Measurements from ENCODE around the gene MORN4. TPM values are rescaled to one million over a fixed set of nuclear protein-coding genes. Genes with fewer than 3 reads are reported as not detected.

Gene MORN4
- total RNA-seq, 3 donors from 2014 or later (not counting 1 experiment from before 2014, with no cell fraction given): 0.14 to 2.0 (median 1.6) TPM

GRCh38 chr10:97599272-97599619 lies 34.1 kb downstream of the MORN4 start:
- H3K4me1 ChIP-seq (ENCODE audit: control insufficient read depth, insufficient read depth, low read length): no peaks in the 10 kb centered on the region
- WGBS (ENCODE audit: insufficient coverage): 93% methylated on average over 6 of the region's 6 CpGs
- Mint-ChIP-seq H3K27ac (no peak overlapping the region), H3K4me1 (no peaks in the 10 kb centered on the region), H3K27me3 (ENCODE audit: low read depth in 2 of 2) (peaks cover 0 to 2% of the 10 kb centered on the region in 2 donors), H3K36me3 (no peaks in the 10 kb centered on the region), H3K9me3 (no peaks in the 10 kb centered on the region), H3K4me3 (no peak overlapping the region)
- DNase-seq: no peak
- ATAC-seq: no peak
- no peak overlapping the region for H3K27ac ChIP-seq (ENCODE audit: low read length)
- no peaks in the 10 kb centered on the region for H3K36me3 ChIP-seq (ENCODE audit: control insufficient read depth, insufficient read depth, low read length)
- no peaks in the 10 kb centered on the region for H3K27me3 ChIP-seq (ENCODE audit: control insufficient read depth, insufficient read depth, low read length)
- no peak for TF ChIP-seq CTCF (IDR thresholded peaks at IDR 0.05)
- H3K4me3 ChIP-seq (ENCODE audit: low read length): no peak overlapping the region
- intact Hi-C loops (cut with micrococcal nuclease): no loop called here
- no peaks in the 10 kb centered on the region for H3K9me3 ChIP-seq (ENCODE audit: control insufficient read depth, insufficient read depth, low read length)

- WGBS (ENCODE audit: insufficient coverage): 92% methylated on average over 18 of the region's 19 CpGs
- Histone ChIP-seq H3K9me3 (ENCODE audit: control insufficient read depth, insufficient read depth, low read length) (no peaks in the 10 kb centered on the region), H3K27me3 (ENCODE audit: control insufficient read depth, insufficient read depth, low read length) (no peaks in the 10 kb centered on the region), H3K4me3 (ENCODE audit: low read length) (no peak overlapping the region), H3K36me3 (ENCODE audit: control insufficient read depth, insufficient read depth, low read length) (no peaks in the 10 kb centered on the region), H3K4me1 (ENCODE audit: control insufficient read depth, insufficient read depth, low read length) (no peaks in the 10 kb centered on the region), H3K27ac (ENCODE audit: low read length) (no peak overlapping the region)
- Mint-ChIP-seq H3K9me3 (no peaks in the 10 kb centered on the region), H3K27ac (no peak overlapping the region), H3K27me3 (ENCODE audit: low read depth in 2 of 2) (peaks cover 0 to 2% of the 10 kb centered on the region in 2 donors), H3K4me3 (no peak overlapping the region), H3K4me1 (no peaks in the 10 kb centered on the region), H3K36me3 (no peaks in the 10 kb centered on the region)
- peak in 1 of 3 donors; percentile 28 for ATAC-seq
- intact Hi-C loops (cut with micrococcal nuclease): no loop called here
- TF ChIP-seq CTCF (IDR thresholded peaks at IDR 0.05): no peak
- DNase-seq: no peak
Observed at GRCh38 chr10:97598407-97599271, 34.7 kb downstream of the MORN4 start.

GRCh38 chr10:97597778-97598177 lies 35.5 kb downstream of the MORN4 start:
- Histone ChIP-seq H3K27ac (ENCODE audit: low read length) (no peak overlapping the region), H3K4me3 (ENCODE audit: low read length) (no peak overlapping the region), H3K36me3 (ENCODE audit: control insufficient read depth, insufficient read depth, low read length) (no peaks in the 10 kb centered on the region), H3K27me3 (ENCODE audit: control insufficient read depth, insufficient read depth, low read length) (no peaks in the 10 kb centered on the region), H3K9me3 (ENCODE audit: control insufficient read depth, insufficient read depth, low read length) (no peaks in the 10 kb centered on the region), H3K4me1 (ENCODE audit: control insufficient read depth, insufficient read depth, low read length) (no peaks in the 10 kb centered on the region)
- WGBS (ENCODE audit: insufficient coverage): 53% methylated on average over 2 of the region's 2 CpGs
- DNase-seq (no peak), ATAC-seq (no peak)
- H3K36me3 Mint-ChIP-seq: no peaks in the 10 kb centered on the region
- H3K9me3 Mint-ChIP-seq: no peaks in the 10 kb centered on the region
- H3K27me3 Mint-ChIP-seq (ENCODE audit: low read depth in 2 of 2): peaks cover 0 to 2% of the 10 kb centered on the region in 2 donors
- no peak for TF ChIP-seq CTCF (IDR thresholded peaks at IDR 0.05)
- intact Hi-C loops (cut with micrococcal nuclease): no loop called here
- no peak overlapping the region for H3K27ac Mint-ChIP-seq
- no peaks in the 10 kb centered on the region for H3K4me1 Mint-ChIP-seq
- no peak overlapping the region for H3K4me3 Mint-ChIP-seq
